ENCODE results near the gene GALNT17.

The GALNT17 gene

DNA sequence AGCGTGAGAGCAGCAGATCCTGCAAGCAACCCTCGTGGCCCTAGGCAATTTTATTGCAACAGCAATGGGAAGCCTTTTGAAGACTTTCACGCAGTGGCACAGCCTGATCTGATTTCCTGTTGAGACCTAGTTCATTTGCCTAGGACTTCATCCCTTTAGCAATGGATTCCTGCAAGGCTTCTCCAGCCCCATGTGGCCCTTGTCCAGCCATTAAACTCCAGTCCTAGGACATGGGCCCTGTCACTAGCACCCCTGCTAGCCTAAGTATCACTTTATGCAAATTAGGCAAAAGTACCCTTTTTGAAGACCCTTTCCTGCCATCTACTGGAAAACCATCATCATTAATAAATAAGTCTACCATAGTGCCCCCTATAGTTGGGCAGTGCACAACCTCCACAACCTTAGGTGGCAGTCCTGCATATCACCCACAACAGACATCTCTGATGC is 379.4 kb downstream of the GALNT17 start:
- DNase-seq: no peak

- no peak for DNase-seq
Observed at GRCh38 chr7:71517940-71518699, 386.2 kb downstream of the GALNT17 start.

- DNase-seq: no peak
Observed at GRCh38 chr7:71518880-71519279, 386.9 kb downstream of the GALNT17 start.

DNA sequence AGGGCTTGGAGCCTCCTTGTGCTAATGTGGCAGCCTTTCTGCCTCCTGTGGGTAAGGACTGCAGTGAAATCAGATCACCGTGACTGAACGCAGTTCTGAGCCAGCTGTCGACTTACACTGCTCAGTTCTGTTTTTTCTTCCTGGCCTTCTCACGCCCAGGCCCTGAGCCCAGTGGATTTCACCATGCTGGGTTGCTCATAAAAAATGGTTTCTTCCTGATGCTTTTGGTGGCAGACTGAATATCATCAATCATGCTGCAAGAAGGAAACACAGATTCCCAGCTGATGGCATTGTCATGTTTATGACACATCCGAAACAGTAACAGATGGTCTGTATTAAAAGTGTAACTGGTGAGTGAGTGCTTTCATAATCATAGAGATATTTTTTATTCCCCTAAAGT is 389.6 kb downstream of the GALNT17 start:
- no peak for DNase-seq

GRCh38 chr7:71526106-71526505 is 394.2 kb downstream of the GALNT17 start:
- DNase-seq: no peak

DNA sequence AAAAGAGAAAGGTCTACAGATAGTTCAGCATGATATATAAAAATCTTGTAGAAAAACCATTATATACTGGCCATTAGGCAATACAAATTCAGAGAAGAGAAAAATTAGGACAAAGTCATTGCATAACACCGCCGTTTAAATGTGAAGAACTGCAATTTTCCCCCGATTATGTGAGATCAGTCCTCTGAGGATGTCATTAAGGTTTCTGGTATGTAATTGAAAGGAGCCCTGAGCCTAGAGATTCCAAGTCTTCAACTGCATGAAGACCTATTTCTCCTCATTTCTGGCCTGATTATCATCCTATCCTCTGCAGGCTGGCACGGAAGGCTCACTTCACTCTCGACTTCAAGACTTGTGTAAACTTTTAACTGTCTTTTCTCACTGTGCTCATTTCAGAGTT is 395.3 kb downstream of the GALNT17 start:
- no peak for DNase-seq

- no peak for DNase-seq
Observed at GRCh38 chr7:71535616-71536015, 403.7 kb downstream of the GALNT17 start.

DNA sequence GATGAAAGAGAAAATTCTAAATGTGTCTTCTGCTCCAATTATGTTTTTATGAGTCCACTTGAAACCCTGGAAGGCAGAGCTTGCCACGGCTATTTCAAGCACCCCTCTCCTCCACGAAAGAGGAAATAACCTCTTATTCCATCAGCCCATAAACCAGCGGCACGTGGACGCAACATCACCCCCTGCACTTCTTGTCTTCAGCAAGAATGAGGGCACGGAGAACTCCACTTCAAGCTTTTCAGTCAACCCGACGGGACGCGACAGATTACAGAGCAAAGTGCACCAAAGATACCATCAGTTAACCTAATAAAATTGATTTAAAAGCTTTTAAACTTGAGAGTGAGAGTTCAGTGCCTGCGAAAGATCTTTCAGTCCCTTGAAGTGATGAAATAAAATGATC is 406.3 kb downstream of the GALNT17 start:
- no peak for DNase-seq

GRCh38 chr7:71539615-71540014 is 407.7 kb downstream of the GALNT17 start:
- no peak for DNase-seq

DNA sequence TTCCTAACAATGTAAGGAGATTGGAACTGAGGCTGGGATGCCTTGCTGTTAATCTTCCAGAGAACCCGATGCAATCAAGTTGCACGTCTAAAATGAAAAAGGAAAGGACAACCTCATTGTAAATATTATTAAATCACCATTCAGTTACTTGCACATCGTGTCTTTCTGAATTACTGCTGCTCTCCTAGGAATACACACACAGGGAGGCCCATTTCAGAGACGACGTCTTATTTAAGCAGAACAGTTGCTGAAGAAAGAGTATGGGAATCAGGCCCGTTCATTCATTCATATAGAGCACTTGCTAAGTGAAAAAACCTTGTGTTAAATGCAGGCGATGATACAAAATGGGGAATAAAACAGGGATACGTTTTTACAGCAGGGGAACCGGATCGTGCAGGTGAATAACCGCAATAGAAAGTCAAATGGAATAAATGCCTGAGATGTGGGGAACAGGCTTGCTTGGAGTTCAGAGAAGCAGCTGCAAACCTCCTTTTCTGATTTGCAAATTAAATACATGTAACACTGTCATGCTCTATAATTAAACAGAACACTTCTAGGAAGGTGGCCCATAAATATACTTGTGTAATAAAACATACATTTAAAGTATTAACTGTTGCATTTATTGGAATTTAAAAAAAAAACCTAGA is 409.9 kb downstream of the GALNT17 start:
- DNase-seq: no peak

DNA sequence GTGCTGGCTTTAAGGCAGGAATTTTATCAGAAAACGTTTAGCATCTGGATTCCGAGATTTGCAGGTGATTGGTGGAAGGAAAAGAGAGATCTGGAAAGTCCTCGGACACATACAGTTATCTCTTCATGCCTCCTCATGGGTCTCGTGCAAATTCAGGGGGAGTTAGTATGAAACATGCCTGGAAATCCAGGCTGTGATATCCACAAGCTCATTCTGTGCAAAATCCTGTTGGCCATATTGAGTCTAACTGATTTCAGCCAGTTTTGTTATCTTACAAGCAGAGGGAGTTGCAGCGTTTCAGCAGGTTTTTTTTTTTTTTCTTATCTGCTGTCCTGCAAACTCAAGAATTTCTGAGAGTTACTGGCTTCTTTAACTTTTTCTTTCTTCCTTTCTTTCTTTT is 411.5 kb downstream of the GALNT17 start:
- DNase-seq: no peak

- DNase-seq: no peak
Observed at GRCh38 chr7:71544816-71545215, 412.9 kb downstream of the GALNT17 start.

- no peak for DNase-seq
Observed at GRCh38 chr7:71547426-71547825, 415.5 kb downstream of the GALNT17 start.

GRCh38 chr7:71548746-71549145 is 416.8 kb downstream of the GALNT17 start:
- DNase-seq: no peak

DNA sequence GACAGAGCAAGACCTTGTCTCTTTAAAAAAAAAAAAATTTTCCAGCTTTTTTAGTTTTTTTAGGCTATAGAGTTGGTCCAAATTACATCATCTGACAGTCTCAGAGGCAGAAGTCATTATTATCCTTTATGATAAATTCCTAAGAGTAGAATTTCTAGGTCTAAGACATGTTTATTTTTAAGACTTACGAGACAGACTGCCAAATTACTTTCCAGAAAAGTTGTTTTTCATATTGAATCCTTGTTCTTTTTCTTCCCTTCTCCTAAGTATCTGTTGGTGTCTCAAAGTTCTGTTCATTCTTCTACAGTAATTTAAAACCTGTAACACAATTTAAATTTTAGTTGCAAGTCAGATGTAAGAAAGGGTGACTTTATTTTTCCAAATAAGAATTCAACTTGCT is 421.4 kb downstream of the GALNT17 start:
- DNase-seq: no peak

DNA sequence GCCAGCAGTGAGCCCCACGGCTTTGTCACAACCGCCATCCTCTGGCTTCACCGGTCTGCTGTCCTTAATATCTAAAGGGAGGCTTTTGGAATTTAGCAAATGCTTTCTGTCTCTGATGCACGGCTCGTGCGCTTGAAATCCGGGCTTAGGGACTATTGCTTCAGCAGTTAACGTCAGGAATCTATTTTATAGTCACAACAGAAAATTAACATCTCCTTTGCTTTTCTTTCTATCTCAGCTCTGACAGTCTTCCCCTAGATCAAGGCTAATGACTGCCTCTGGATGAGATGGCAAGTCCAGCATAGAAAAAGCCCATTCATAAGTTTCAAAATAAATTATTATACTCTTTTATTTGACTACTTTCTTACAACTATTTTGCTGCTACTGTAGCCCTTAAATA is 423.8 kb downstream of the GALNT17 start:
- DNase-seq: no peak

- DNase-seq: no peak
Observed at GRCh38 chr7:71558806-71559613, 427.1 kb downstream of the GALNT17 start.

- no peak for DNase-seq
Observed at GRCh38 chr7:71560354-71560995, 428.5 kb downstream of the GALNT17 start.

- DNase-seq: no peak
Observed at GRCh38 chr7:71563276-71563675, 431.3 kb downstream of the GALNT17 start.

- DNase-seq: no peak
Observed at GRCh38 chr7:71566376-71566775, 434.4 kb downstream of the GALNT17 start.

- DNase-seq: no peak
Observed at GRCh38 chr7:71566991-71567390, 435.0 kb downstream of the GALNT17 start.

DNA sequence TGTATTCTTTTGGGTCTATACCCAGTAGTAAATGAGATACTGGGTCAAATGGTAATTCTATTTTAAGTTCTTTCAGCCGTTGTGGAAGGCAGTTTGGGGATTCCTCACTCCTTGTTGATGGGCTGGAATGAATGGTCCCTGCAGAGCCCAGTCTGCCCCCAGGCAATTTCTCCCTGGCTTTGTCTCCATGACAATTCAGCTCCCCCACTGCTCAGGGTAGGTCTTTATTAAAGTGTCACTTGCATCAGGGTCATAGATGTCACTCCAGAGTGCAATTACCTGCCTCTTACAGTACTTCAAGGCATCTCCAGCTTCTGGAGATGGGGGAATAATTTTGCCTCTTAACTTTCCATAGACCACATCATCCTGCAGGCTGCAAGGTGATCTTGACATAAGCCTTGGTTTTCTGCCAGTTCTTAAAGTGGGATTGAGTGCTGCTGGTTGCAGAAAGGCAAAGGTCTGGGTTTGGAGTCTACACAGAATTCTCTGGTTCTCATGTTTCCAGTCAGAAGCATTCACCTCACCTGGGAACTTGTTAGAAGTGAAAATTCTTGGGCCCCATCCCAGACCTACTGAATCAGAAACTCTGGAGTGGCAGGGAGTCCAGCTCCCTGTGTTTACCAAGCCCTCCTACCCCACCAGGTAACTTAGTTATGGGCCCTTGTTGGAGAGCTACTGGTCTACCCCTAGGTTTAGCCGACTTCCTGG is 442.4 kb downstream of the GALNT17 start:
- DNase-seq: no peak

DNA sequence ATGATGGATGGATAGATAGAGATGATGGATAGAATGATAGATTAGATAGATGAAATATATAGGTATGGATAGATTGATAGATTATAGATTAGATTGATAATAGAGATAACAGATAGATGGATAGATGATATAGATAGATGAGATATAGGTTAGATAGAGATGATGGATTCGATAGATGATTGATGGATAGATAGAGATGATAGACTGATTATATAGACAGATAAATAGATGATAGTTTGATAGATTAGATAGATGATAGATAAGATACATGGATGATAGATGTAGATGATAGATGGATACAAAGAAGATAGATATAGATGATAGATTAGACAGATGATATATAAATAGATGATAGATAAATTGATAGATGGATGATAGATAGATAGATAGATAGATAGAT is 448.1 kb downstream of the GALNT17 start:
- DNase-seq: no peak

Data from NCI-H1092 treated with DMSO at 0.1 percent for 48 hours (cell line).